Esophagus squamous epithelium (tissue), 4 donors: ENCODE results near the gene RARRES1.

Experiments used
- POLR2A ChIP-seq, 4 donors: fragments of 450-650 bp; IDR thresholded peaks; one replicate each; pipeline ENCODE4 v1.6.1; 2017; ENCODE audit warnings: antibody characterized with exemption in 4 of 4, mild to moderate bottlenecking in 4 of 4, moderate library complexity in 3 of 4
- TF ChIP-seq, protein P1 (sequence below), 6 experiments: fragments of 450-650 bp in 4 of 6; fragments of 200-600 bp in 2 of 6; sonication (generic) in 2 of 6; IDR thresholded peaks; one replicate each; pipeline ENCODE4 v1.5.1; 2016 to 2019; ENCODE audit warnings: antibody characterized with exemption in 6 of 6, mild to moderate bottlenecking in 4 of 6, moderate library complexity in 4 of 6

DNA sequence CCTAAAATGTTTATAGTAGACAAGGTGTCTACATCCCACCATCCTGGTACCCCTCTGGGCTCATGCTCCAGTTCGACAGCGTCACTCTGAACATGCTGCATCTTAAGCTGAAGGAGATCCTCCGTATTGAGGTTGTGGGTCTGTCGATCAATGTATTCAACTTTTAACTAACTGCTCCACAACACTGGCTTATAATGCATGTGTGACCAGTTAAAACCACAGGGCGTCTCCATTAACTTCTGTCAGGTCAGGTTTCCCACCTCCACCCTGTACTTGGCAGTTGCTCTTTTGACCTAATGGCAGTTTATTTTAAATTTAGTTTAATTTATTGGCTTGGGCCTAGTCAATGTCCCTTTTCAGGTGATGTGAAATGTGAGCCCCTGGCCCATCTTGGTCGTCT, 17.8 kb upstream of the RARRES1 start:
- no peak for TF ChIP-seq POLR2A (IDR thresholded peaks at IDR 0.05)
- TF ChIP-seq, protein P1, sequence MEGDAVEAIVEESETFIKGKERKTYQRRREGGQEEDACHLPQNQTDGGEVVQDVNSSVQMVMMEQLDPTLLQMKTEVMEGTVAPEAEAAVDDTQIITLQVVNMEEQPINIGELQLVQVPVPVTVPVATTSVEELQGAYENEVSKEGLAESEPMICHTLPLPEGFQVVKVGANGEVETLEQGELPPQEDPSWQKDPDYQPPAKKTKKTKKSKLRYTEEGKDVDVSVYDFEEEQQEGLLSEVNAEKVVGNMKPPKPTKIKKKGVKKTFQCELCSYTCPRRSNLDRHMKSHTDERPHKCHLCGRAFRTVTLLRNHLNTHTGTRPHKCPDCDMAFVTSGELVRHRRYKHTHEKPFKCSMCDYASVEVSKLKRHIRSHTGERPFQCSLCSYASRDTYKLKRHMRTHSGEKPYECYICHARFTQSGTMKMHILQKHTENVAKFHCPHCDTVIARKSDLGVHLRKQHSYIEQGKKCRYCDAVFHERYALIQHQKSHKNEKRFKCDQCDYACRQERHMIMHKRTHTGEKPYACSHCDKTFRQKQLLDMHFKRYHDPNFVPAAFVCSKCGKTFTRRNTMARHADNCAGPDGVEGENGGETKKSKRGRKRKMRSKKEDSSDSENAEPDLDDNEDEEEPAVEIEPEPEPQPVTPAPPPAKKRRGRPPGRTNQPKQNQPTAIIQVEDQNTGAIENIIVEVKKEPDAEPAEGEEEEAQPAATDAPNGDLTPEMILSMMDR (IDR thresholded peaks at IDR 0.05): no peak
